Measurements from ENCODE around the gene EPAS1. TPM values are rescaled to one million over a fixed set of nuclear protein-coding genes. Genes with fewer than 3 reads are reported as not detected.

EPAS1 gene
- total RNA-seq, 1 experiment from 2014 or later = 106 TPM

GRCh38 chr2:46413111-46413510 is 115.9 kb downstream of the EPAS1 start:
- no TSS peak for BruUV-seq (replicated peaks)
- Histone ChIP-seq H3K27me3 (ENCODE audit: control insufficient read depth, insufficient read depth, low read length) (no peaks in the 10 kb centered on the region), H3K9me3 (ENCODE audit: control insufficient read depth, insufficient read depth, low read depth, low read length) (peaks cover 13% of the 10 kb centered on the region), H3K4me3 (ENCODE audit: low read depth in 2 of 2, low read length in 2 of 2) (no peak overlapping the region), H3K27ac (ENCODE audit: low read length) (no peak overlapping the region), H3K36me3 (ENCODE audit: control insufficient read depth, insufficient read depth, low read length) (no peaks in the 10 kb centered on the region), H3K4me1 (ENCODE audit: control insufficient read depth, insufficient read depth, low read length) (peaks cover 11% of the 10 kb centered on the region)
- in situ Hi-C loops (cut with HindIII; ENCODE audit: low pct_unique_long_range_greater_than_20kb, low sequenced_read_pairs) = no loop called here
- no peak for DNase-seq (ENCODE audit: low read depth, low spot score)
- ChIA-PET CTCF (interaction anchor here (0.7 kb wide), 1 partner anchor 204 kb away, joined by 4 read pairs; no protein-coding TSS in a partner anchor), POLR2A (no interaction called here)
- TF ChIP-seq TCF7L2 (IDR thresholded peaks at IDR 0.05; ENCODE audit: low read depth, low read length) = no peak
- TF ChIP-seq SIN3A (IDR thresholded peaks at IDR 0.05; ENCODE audit: borderline replicate concordance, insufficient read depth, low read depth, low read length) = no peak
- no peak for TF ChIP-seq POLR2AphosphoS5 (IDR thresholded peaks at IDR 0.05; ENCODE audit: low read depth, low read length)
- TF ChIP-seq CTCF (IDR thresholded peaks at IDR 0.05) = no peak
- no peak for TF ChIP-seq REST (IDR thresholded peaks at IDR 0.05; ENCODE audit: insufficient read depth in 1 of 2, low read depth in 2 of 2, low read length in 1 of 2)
- intact Hi-C loops (cut with micrococcal nuclease; ENCODE audit: unreplicated experiment) = no loop called here
- ATAC-seq = no peak

GRCh38 chr2:46413631-46414030 is 116.4 kb downstream of the EPAS1 start:
- POLR2A ChIA-PET = no interaction called here
- in situ Hi-C loops (cut with HindIII; ENCODE audit: low pct_unique_long_range_greater_than_20kb, low sequenced_read_pairs) (no loop called here), intact Hi-C loops (cut with micrococcal nuclease; ENCODE audit: unreplicated experiment) (no loop called here)
- Histone ChIP-seq H3K36me3 (ENCODE audit: control insufficient read depth, insufficient read depth, low read length) (no peaks in the 10 kb centered on the region), H3K27ac (ENCODE audit: low read length) (no peak overlapping the region), H3K27me3 (ENCODE audit: control insufficient read depth, insufficient read depth, low read length) (no peaks in the 10 kb centered on the region), H3K4me3 (ENCODE audit: low read depth in 2 of 2, low read length in 2 of 2) (no peak overlapping the region), H3K9me3 (ENCODE audit: control insufficient read depth, insufficient read depth, low read depth, low read length) (peaks cover 13% of the 10 kb centered on the region), H3K4me1 (ENCODE audit: control insufficient read depth, insufficient read depth, low read length) (peaks cover 9% of the 10 kb centered on the region)
- CTCF ChIA-PET = interaction anchor here (0.7 kb wide), 1 partner anchor 205 kb away, joined by 4 read pairs; no protein-coding TSS in a partner anchor
- TF ChIP-seq TCF7L2 (IDR thresholded peaks at IDR 0.05; ENCODE audit: low read depth, low read length) = no peak
- TF ChIP-seq SIN3A (IDR thresholded peaks at IDR 0.05; ENCODE audit: borderline replicate concordance, insufficient read depth, low read depth, low read length) = no peak
- no peak for TF ChIP-seq CTCF (IDR thresholded peaks at IDR 0.05)
- no peak for TF ChIP-seq REST (IDR thresholded peaks at IDR 0.05; ENCODE audit: insufficient read depth in 1 of 2, low read depth in 2 of 2, low read length in 1 of 2)
- no peak for TF ChIP-seq POLR2AphosphoS5 (IDR thresholded peaks at IDR 0.05; ENCODE audit: low read depth, low read length)
- no TSS peak for BruUV-seq (replicated peaks)
- ATAC-seq (no peak), DNase-seq (ENCODE audit: low read depth, low spot score) (no peak)

Data from Panc1 (cell line).